ENCODE measurements around the gene ZFAND3. TPM values are rescaled to one million over a fixed set of nuclear protein-coding genes. Genes with fewer than 3 reads are reported as not detected.

The ZFAND3 gene
- total RNA-seq, 1 donor from 2014 or later: 89.6 TPM

- DNase-seq (ENCODE audit: low spot score): no peak
Observed at GRCh38 chr6:38127284-38127683, 307.8 kb downstream of the ZFAND3 start.

GRCh38 chr6:38131527-38131965, 312.0 kb downstream of the ZFAND3 start:
- no peak for DNase-seq (ENCODE audit: low spot score)

- no peak for DNase-seq (ENCODE audit: low spot score)
Observed at GRCh38 chr6:38133932-38134703, 314.6 kb downstream of the ZFAND3 start.

- no peak for DNase-seq (ENCODE audit: low spot score)
Observed at GRCh38 chr6:38134704-38135088, 315.2 kb downstream of the ZFAND3 start.

GRCh38 chr6:38136547-38136946, 317.0 kb downstream of the ZFAND3 start:
- DNase-seq (ENCODE audit: low spot score): no peak

GRCh38 chr6:38137608-38138265, 318.2 kb downstream of the ZFAND3 start:
- no peak for DNase-seq (ENCODE audit: low spot score)

- DNase-seq (ENCODE audit: low spot score): peak; percentile 43
Observed at GRCh38 chr6:38138374-38138773, 318.8 kb downstream of the ZFAND3 start.

- no peak for DNase-seq (ENCODE audit: low spot score)
Observed at GRCh38 chr6:38141085-38141484, 321.6 kb downstream of the ZFAND3 start.

- DNase-seq (ENCODE audit: low spot score): peak; percentile 59
Observed at GRCh38 chr6:38141716-38142115, 322.2 kb downstream of the ZFAND3 start.

- peak; percentile 53 for DNase-seq (ENCODE audit: low spot score)
Observed at GRCh38 chr6:38142178-38142902, 322.8 kb downstream of the ZFAND3 start.

- DNase-seq (ENCODE audit: low spot score): peak; percentile 79
Observed at GRCh38 chr6:38143191-38144150, 323.9 kb downstream of the ZFAND3 start.

- DNase-seq (ENCODE audit: low spot score): no peak
Observed at GRCh38 chr6:38144365-38144945, 324.9 kb downstream of the ZFAND3 start.

GRCh38 chr6:38146021-38146733, 326.6 kb downstream of the ZFAND3 start:
- DNase-seq (ENCODE audit: low spot score): peak; percentile 74

GRCh38 chr6:38146734-38147027, 327.2 kb downstream of the ZFAND3 start:
- DNase-seq (ENCODE audit: low spot score): no peak

GRCh38 chr6:38148606-38149005, 329.1 kb downstream of the ZFAND3 start:
- DNase-seq (ENCODE audit: low spot score): no peak

GRCh38 chr6:38149531-38149930, 330.0 kb downstream of the ZFAND3 start:
- no peak for DNase-seq (ENCODE audit: low spot score)

- DNase-seq (ENCODE audit: low spot score): no peak
Observed at GRCh38 chr6:38150021-38150420, 330.5 kb downstream of the ZFAND3 start.

GRCh38 chr6:38150681-38151296, 331.3 kb downstream of the ZFAND3 start:
- DNase-seq (ENCODE audit: low spot score): peak; percentile 65
